GM10847 (cell line): Measurements from ENCODE around the gene FGF2.

Source experiments
- POLR2A ChIP-seq: IDR thresholded peaks from 2 replicates; pipeline ENCODE4 v1.6.1; 2011; ENCODE audit not compliant: insufficient read length; ENCODE audit errors: extremely low read depth

FGF2 gene

DNA sequence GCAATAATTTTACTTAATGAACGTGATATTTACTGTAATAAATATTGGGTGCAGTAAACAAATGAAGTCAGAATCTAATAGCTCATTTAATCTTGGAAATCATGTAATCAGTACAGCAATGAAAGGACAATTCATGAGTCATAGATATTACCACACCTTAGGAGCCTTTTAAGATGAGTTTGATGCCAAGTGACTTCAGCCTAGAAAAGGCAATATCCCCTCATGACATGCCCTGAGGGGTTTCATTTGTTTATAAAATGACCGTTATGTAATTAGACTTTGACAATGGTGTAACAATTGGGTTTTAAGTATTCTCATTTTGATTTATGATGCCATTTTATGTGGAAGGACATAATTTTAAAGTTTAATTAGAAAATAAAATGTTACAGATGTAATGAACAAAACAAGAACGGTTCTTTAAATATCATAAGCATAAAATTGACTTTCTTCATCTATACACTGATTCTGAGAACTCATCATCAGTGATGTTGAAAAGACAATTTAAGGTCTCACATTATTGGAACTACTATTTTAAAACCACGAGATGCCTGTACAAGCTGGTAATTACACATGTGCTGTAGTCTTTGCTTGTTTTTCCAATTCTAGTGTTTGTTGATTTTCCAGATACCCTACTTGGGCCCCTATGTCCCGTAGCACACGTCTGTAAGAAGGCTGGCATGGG lies 5.0 kb downstream of the FGF2 start:
- no peak for TF ChIP-seq POLR2A

DNA sequence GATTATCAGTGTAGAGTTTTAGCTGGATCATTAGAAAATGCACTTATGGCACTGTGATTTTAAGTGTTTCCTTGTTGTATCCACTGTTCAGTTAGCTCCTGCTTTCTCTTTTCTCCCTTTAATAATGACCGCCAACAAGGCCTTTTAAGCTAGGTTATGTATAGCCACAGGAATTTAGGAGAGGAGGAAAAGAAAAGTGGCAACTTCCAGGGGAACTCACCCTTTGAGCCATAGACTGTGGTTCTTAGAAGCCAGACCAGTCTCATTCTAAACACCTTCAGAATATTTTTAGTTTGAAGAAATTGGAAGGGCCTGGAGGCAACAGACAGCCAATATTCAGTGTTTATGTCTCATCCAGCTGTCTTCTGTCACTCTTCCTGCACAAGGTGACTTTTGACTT lies 6.1 kb downstream of the FGF2 start:
- TF ChIP-seq POLR2A: no peak

DNA sequence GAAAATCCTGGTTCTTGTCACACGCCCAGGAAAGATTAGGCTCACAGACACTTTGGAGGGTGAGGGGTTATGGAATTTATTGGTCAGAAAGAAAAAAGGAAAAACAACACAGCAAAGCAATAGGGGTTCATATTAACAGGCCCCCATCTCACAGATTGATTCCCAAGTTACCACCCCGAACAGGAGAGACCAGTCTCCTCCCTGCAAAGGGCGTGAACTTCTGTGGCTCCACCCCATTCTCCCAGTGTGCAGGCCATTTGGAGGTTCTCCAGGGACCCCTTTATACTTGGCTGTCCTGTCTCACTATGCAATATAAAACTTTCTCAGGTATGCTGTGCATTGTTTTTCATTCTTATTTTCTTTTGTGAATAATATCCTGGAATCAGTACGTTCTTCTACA lies 7.4 kb downstream of the FGF2 start:
- TF ChIP-seq POLR2A: no peak

- no peak for TF ChIP-seq POLR2A
Observed at GRCh38 chr4:122836941-122837340, 10.3 kb downstream of the FGF2 start.

DNA sequence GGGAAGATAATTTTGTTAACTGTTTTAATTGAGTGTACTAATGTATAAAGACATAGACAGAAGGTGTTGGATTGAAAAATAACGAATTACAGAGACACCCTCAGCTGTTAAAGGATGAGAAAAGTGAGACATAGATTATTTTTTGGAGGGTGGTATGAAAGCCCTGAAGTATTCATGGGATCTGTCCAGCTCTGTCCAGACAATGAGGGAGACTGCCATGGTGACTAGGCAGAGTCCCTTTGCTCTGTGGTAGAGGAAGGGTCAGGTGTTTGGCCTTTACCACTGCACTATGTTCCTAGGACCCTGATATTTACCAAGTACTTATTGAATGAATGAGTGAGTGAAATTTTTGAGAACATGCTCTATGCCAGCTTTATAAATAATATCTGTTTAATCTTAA lies 11.4 kb downstream of the FGF2 start:
- no peak for TF ChIP-seq POLR2A

DNA sequence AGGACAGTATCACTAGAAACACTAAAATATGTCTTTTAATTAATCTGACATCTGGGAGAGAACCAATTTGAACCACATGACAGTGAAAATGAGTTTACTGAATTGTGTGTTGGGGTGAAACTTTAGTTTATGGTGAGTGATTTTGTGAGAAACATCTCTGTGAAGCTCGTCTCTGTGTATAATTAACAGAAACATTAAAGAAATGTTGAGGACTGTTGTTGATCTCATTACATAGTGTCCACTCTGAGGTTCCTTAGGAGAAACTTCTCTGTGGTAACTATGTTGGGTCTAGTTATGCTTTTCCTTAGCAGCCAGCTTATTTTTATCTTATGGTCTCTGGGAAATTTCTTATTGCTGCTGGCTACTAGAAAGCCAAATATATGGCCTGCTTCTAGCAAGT lies 15.8 kb downstream of the FGF2 start:
- no peak for TF ChIP-seq POLR2A

DNA sequence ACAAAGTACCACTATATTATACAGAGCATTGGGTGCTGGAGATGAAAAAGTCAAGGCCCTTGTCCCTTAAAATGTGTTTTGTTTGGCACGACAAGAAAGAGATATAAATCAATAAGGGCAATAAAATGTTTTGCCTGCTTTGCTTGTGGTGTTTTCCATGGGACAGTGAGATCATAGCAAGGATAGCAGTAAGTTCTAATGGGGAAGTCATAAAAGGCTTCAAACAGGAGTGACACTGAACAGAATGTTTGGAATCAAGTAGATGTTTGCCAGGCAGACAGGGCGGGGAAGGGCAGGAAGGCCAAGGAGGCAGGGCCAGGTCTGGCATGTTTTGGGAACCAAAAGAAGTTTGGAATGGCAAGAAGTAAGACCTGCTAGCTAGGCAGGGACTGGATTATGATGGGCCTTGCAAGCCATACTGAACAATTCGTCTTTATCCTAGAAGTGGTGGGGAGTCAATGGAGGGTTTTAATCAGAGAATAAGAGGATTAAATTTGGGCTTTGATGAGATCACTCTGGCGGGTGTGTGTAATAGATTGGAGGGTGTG lies 16.4 kb downstream of the FGF2 start:
- no peak for TF ChIP-seq POLR2A

- no peak for TF ChIP-seq POLR2A
Observed at GRCh38 chr4:122845066-122845465, 18.4 kb downstream of the FGF2 start.

DNA sequence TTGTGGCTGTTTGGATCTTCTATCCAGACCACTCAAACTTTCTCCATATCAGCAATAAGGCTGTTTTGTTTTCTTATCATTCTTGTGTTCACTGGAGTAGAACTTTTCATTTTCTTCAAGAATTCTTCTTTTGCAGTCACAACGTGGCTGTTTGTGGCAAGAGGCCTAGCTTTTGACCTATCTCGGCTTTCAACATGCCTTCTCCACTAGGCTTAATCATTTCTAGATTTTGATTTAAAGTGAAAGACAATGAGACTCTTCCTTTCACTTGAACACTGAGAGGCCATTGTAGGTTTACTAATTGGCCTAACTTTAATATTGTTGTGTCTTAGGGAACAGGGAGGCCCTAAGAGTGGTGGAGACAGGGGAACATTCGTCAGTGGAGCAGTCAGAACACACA lies 19.1 kb downstream of the FGF2 start:
- TF ChIP-seq POLR2A: no peak

- no peak for TF ChIP-seq POLR2A
Observed at GRCh38 chr4:122847931-122848330, 21.3 kb downstream of the FGF2 start.

GRCh38 chr4:122851568-122851967 lies 24.9 kb downstream of the FGF2 start:
- TF ChIP-seq POLR2A: no peak

GRCh38 chr4:122854447-122855352 lies 28.1 kb downstream of the FGF2 start:
- no peak for TF ChIP-seq POLR2A

DNA sequence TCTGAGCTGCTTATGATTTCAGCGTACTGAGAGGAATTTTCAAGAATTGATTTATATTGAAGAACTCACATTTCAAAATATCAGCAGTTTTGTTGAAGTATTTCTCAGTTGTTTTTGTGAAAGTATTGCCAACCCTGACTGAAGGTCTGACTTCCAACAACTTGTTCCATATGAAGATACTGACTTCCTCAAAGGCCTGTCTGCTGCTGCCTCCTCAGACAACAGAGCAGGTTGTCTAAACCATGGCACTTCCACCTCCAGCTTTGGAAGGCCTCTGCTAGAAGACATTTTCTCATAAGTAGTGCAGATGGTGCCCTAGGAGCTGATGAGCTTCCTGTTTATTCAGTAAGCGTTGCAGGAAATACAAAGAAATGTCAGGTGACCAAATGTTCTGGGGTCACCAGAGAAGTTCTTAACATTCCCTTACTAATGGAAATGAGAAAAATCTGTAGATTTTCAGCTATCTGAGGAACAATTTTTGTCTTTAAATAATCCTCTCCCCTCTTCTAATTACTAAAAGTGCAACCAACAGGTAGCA lies 28.8 kb downstream of the FGF2 start:
- TF ChIP-seq POLR2A: no peak

- TF ChIP-seq POLR2A: no peak
Observed at GRCh38 chr4:122857160-122857559, 30.5 kb downstream of the FGF2 start.

DNA sequence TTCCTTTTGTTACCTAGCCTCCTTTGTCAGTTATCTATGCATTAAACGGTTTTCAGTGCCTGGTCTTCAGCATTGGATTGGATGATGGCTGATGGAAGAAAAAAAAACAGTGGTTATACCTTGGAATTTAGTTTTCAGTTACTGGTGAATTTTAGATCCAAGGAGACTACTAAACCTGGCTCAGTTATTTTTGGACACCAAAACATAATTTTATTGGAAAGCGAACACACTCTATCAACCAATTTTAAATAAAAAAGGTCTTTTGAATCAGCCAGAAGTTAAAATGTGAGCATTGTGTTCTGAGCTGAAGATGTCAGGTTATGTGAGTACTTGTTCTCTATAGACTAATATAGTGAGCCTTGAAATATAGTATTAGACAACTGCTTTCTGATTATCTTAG lies 32.1 kb downstream of the FGF2 start:
- no peak for TF ChIP-seq POLR2A
